Kasumi-1 (cell line): ENCODE results near the gene UTP25.
"Not testable (repeated sequence)": the region's sequence is repeated elsewhere in the genome, so short reads cannot be mapped to it uniquely, and the experiment has no call there.

Experiments
- DNase-seq, 2 experiments: peaks; one replicate each; lab custom pipeline; 2025; lab: John Stamatoyannopoulos, UW

UTP25 gene

DNA sequence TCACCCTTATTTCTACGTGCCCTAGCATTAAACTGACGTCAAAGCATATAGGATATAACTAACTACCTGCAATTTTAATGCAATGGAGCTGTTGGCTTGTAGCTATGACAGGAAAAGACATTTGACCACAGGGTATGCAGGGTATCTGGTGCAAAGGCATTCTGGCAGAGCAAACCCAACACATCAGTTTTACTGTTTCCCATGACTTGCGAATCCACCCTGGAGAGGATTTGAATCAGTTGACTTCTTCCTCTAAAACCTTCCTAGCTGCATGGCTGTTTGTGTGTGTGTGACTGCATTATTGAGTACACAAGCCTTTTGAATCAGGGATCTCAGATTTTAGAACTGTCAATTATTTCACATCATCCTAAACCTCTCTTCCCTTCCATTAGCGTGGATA is 68.6 kb downstream of the UTP25 start:
- no peak for DNase-seq

DNA sequence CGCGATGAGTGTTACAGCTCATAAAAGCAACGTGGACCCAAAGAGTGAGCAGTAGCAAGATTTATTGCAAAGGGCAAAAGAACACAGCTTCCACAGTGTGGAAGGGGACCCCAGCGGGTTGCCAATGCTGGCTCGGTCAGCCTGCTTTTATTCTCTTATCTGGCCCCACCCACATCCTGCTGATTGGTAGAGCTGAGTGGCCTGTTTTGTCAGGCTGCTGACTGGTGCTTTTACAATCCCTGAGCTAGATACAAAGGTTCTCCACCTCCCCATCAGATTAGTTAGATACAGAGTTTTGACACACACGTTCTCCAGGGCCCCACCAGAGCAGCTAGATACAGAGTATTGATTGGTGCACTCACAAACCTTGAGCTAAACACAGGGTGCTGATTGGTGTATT is 70.5 kb downstream of the UTP25 start:
- DNase-seq = not testable (repeated sequence)

DNA sequence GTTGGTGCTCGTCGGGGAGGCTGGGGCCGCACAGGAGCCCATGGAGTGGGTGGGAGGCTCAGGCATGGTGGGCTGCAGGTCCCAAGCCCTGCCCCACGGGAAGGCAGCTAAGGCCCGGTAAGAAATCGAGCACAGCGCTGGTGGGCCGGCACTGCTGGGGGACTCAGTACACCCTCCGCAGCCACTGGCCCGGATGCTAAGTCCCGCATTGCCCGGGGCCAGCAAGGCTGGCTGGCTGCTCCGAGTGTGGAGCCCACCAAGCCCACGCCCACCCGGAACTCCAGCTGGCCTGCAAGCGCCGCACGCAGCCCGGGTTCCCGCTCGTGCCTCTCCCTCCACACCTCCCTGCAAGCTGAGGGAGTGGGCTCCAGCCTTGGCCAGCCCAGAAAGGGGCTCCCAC is 71.1 kb downstream of the UTP25 start:
- DNase-seq = not testable (repeated sequence)

DNA sequence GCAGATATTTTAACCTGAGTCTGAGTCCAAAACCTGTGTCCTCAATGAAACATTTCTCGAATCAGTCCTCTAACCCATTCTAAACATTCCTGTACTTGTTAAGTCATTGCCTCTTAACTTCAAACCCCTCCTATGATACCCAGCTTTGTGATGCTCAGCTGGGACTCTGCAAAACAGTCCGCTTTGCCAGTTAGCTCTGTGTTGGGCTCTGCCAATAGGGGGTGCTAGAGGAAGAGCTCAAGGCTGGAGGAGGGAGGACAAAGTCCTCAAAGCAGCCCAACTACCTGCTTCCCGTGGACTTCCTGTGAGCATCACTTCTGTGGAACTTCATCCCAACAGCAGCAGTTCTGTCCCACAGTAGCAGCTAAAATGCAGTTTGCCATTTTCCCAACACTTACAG is 72.2 kb downstream of the UTP25 start:
- no peak for DNase-seq

DNA sequence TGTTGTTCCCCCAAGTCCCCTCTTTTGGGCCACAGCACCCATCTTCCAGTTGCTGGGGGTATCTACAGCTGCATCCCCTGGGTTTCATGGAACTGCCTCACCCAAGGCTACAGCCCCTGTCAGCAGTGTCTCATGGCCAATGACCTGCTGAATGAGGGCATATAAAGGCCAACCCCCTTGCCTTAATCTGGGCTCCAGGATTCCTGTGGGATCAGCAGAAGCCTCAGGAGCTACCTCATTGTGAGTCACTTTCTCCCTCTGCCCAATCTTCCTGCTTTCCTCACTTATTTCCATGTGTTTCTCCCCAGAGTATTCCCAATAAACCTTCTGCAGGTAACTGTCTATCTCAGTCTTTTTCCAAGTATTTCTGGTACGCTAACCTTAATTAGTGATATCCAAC is 73.0 kb downstream of the UTP25 start:
- no peak for DNase-seq

DNA sequence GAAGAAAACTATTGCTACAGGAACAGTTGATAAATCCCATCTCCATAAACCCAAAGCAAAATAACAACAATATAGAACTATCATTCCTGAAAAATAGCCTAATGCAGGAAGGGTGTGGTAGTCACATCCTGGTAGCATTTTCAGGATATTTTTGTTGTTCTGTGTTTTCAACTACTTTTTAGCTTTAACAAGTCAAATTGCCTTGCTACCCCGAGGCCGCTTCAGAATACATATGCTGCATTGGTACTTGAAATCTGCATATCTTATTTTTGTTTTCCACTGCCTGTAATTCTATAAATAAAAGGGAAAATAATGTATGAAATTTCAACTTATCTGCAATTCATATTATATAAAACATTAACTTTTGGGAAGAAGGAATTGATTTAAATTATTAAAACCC is 73.4 kb downstream of the UTP25 start:
- no peak for DNase-seq

DNA sequence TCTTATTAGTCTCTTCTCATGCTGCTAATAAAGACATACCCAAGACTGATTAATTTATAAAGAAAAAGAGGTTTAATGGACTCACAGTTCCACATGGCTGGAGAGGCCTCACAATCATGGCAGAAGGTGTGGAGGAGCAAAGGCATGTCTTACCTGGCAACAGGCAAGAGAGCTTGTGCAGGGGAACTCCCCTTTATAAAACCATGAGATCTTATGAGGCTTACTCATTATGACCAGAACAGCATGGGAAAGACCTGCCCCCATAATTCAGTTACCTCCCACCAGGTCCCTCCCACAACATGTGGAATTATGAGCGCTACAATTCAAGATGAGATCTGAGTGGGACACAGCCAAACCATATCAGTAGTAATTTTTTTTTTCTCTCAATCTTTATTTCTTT is 77.0 kb downstream of the UTP25 start:
- not testable (repeated sequence) for DNase-seq
